Fibroblast of pulmonary artery (primary cell): ENCODE data around the gene RXRG.

Experiments used
- DNase-seq: peaks from one replicate; pipeline ENCODE4 v3.0.0-alpha.2; 2010; ENCODE audit warnings: low read depth
- H3K4me3 ChIP-seq: replicated peaks from 2 replicates; pipeline ENCODE4 v1.5.1; 2011; ENCODE audit warnings: low read depth, mild to moderate bottlenecking, control low read depth, low read length, moderate library complexity
- TF ChIP-seq, protein P1 (sequence below): IDR thresholded peaks from 2 replicates; pipeline ENCODE4 v1.5.1; 2011; ENCODE audit warnings: mild to moderate bottlenecking, control low read depth, low read length, inconsistent platforms; ENCODE audit errors: missing control alignments

The RXRG gene

DNA sequence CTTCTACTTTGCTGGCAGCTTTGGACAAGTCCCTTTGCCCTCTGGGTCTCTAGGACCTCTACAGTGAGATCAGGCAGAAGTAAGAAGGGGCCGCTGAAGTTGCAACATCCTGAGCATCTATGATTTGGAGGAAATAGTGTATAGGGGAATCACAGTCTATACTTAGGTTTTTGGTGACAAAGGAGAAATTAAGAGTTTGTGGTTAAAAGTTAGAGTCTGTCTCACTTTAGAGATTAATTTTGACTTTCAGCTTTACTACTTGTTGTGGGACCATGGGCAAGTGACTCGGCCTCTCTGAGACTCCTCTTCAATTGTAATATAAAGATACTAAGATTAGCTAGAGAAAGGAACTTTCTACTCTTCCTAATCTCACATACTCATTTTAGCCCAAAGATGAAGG is 55.3 kb downstream of the RXRG start:
- DNase-seq, result no peak
- no peak overlapping the region for H3K4me3 ChIP-seq
- TF ChIP-seq, protein P1, sequence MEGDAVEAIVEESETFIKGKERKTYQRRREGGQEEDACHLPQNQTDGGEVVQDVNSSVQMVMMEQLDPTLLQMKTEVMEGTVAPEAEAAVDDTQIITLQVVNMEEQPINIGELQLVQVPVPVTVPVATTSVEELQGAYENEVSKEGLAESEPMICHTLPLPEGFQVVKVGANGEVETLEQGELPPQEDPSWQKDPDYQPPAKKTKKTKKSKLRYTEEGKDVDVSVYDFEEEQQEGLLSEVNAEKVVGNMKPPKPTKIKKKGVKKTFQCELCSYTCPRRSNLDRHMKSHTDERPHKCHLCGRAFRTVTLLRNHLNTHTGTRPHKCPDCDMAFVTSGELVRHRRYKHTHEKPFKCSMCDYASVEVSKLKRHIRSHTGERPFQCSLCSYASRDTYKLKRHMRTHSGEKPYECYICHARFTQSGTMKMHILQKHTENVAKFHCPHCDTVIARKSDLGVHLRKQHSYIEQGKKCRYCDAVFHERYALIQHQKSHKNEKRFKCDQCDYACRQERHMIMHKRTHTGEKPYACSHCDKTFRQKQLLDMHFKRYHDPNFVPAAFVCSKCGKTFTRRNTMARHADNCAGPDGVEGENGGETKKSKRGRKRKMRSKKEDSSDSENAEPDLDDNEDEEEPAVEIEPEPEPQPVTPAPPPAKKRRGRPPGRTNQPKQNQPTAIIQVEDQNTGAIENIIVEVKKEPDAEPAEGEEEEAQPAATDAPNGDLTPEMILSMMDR, result no peak

DNA sequence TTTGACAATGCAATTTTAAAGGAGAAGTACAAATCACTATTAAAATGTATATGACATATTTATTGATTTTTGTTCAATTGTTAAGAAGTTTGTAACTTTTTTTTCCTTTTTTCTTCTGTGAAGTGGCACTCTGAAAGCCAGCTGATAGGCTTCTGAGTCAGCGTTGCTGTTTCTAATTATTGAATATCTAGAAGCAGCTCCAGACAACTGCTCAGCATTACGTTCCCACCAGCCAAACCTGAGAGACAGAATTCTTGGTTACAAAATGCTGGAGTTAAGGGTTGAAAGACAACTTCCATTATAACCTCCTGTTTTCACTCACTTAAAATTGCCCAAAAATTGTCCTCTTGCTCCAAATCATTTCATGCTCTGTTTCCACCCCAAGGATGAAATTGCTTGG is 57.0 kb downstream of the RXRG start:
- H3K4me3 ChIP-seq, result no peak overlapping the region
- DNase-seq, result no peak
- TF ChIP-seq, protein P1, result no peak

DNA sequence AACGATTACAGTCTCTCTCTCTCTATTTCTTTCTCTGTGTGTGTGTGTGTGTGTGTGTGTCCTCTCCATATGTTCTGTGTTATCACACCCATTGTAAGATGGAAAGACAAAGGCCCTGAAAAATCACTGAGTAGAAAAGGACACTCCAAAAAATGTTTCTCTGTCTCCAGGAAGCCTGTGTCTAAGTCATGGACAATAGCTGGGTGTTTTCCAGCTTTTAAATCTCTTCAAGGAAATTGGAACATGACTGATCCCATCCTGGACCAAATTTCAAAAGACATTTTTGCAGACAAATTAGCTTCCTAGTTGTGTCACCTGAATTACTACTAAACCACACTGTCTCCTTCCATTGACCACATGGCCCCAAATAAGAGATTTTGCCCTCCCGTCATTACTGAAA is 57.4 kb downstream of the RXRG start:
- H3K4me3 ChIP-seq, result no peak overlapping the region
- no peak for DNase-seq
- TF ChIP-seq, protein P1, result no peak

DNA sequence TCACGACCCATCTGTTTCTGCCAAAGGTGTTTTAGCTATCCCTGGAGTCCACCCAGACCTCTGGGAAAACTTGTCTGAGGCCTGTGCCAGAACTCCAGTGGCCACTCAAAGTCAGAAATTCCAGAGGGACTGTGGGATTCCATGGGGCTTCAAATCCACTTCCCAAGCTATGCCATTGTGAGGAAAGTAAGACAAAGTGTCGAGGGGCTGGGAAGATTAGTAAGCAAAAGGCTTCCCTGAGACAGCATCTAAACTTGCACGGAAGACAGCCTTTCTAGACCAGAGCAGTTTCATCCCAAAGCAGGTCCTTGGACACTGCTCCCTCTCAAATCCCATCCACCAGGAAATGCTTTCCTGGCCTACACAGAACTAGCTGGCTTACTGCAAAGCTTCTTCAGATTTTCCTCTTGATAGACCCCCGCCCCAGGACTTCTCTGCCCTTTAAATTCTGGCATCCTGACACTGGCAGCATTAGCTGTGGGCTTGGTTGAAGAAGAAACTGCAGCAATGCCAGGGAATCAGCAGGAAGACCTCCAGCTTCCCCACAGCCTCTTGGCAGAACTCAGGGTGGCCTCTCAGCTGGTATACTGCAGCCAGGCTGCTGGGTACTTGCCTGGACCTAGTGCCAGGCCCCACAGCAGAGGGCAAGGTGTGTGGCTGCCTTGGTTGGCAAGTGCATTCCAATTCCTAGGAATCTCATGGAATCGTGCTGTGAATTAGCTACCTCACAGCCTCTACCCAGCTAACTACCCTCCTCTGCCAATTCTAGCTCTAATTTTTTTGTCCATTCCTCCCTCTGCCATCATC is 61.1 kb downstream of the RXRG start:
- H3K4me3 ChIP-seq, result no peak overlapping the region
- TF ChIP-seq, protein P1, result no peak
- DNase-seq, result no peak

DNA sequence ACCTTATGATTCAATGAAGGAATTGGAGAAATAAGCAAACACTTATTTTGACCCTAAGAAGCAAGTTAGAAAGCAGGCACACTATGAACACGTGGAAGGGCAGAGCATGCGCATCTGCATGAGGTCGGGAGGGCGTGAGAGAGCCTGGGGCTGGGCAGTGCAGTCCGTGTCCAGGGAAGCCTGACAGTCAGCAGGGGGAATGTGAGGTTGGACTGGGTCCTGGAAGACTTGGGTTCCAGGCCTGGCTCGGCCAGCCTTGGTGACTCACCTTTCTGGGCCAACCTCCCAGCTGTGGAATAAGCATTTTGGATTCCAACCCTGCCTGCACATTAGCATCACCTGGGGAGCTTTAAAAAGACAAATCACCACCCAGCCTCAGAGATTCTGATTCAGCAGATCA is 61.9 kb downstream of the RXRG start:
- H3K4me3 ChIP-seq, result no peak overlapping the region
- DNase-seq, result peak; percentile 30
- TF ChIP-seq, protein P1, result no peak

DNA sequence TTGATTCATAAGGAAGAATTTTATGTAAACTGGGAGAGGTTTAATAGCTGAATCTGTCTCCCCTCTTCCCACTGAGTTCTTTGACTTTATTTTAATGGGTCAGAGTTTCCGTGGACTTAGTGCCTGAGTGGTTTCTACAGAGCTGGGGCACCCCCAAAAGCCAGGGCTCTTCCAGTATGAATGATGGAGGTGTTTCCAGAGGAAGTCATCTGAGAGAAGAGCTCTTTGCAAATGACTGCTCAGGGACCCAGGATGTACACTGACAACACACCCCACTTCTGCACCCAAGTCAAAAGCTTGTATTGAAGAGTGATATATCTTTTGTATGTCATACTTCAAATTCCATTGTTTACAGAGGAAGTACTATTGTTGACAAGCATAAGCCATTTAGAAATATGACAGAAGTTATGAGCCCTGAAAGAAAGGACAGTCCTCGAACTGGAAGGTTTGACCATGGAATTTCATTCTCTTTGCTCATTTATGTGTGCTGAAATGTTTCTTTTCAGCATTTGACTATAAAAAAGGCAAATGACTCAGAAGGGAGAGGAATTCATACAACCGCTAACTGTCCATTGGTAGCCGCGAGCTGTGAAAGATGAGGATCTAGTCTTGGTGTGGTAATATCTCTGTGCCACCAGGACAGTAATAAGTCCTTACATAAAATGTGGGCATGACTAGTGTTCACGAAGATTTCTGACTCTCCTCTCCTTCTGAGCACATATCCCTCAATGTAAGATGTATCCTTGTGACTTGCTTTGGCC is 63.0 kb downstream of the RXRG start:
- no peak for DNase-seq
- TF ChIP-seq, protein P1, result no peak
- H3K4me3 ChIP-seq, result no peak overlapping the region
